ENCODE results near the gene NCEH1. TPM values are rescaled to one million over a fixed set of nuclear protein-coding genes. Genes with fewer than 3 reads are reported as not detected.

NCEH1 gene
- total RNA-seq, 2 donors from 2014 or later: 36.1 to 42.2 TPM

DNA sequence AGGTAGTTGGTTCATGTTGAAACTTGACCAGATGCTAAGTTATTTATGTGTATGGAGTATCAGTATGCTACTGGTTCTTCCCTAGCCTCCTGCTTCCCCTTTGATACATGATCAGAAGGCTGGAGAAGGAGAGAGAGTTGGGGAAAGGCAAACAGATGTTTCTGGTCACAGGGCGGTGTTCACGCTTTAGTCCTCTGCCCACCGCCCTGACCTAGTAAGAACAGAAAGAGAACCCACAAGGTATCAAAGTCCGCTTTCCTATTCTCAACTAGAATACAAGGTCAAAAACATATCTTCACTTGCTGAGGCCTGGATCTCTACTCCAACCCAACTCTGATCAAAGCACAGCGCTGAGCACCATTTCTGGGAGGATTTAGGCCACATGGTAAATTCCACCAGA is 55.5 kb downstream of the NCEH1 start:
- Histone ChIP-seq H3K4me3 (no peak overlapping the region), H3K9me3 (no peaks in the 10 kb centered on the region), H3K4me1 (no peaks in the 10 kb centered on the region), H3K27me3 (no peaks in the 10 kb centered on the region), H3K36me3 (no peaks in the 10 kb centered on the region), H3K9ac (ENCODE audit: low read depth in 2 of 2, low read length in 2 of 2) (no peak overlapping the region), H3K27ac (no peak overlapping the region)
- TF ChIP-seq, protein P1, sequence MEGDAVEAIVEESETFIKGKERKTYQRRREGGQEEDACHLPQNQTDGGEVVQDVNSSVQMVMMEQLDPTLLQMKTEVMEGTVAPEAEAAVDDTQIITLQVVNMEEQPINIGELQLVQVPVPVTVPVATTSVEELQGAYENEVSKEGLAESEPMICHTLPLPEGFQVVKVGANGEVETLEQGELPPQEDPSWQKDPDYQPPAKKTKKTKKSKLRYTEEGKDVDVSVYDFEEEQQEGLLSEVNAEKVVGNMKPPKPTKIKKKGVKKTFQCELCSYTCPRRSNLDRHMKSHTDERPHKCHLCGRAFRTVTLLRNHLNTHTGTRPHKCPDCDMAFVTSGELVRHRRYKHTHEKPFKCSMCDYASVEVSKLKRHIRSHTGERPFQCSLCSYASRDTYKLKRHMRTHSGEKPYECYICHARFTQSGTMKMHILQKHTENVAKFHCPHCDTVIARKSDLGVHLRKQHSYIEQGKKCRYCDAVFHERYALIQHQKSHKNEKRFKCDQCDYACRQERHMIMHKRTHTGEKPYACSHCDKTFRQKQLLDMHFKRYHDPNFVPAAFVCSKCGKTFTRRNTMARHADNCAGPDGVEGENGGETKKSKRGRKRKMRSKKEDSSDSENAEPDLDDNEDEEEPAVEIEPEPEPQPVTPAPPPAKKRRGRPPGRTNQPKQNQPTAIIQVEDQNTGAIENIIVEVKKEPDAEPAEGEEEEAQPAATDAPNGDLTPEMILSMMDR (IDR thresholded peaks at IDR 0.05): no peak
- intact Hi-C loops (cut with DNase I): no loop called here
- DNase-seq: no peak

DNA sequence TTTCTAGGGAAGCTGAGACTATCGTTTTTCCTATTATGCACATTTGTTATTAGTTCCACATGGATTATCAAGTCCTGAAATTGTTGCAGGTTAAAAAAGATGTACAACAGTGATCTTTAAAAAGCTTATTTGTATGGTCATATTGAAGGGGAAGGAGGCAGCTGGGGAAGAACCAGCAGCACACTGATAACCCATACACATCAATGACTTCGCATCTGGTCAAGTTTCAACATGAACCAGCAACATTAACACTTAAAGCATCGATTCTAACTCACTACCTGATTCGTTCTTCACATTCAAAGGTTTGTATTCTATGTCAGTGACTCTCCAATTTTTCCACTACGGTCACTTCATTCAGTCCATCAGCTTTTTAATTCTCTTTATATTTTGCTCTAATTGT is 56.4 kb downstream of the NCEH1 start:
- DNase-seq: no peak
- Histone ChIP-seq H3K27ac (no peak overlapping the region), H3K36me3 (no peaks in the 10 kb centered on the region), H3K9ac (ENCODE audit: low read depth in 2 of 2, low read length in 2 of 2) (no peak overlapping the region), H3K9me3 (no peaks in the 10 kb centered on the region), H3K27me3 (no peaks in the 10 kb centered on the region), H3K4me1 (no peaks in the 10 kb centered on the region), H3K4me3 (no peak overlapping the region)
- TF ChIP-seq, protein P1 (IDR thresholded peaks at IDR 0.05): no peak
- intact Hi-C loops (cut with DNase I): no loop called here

DNA sequence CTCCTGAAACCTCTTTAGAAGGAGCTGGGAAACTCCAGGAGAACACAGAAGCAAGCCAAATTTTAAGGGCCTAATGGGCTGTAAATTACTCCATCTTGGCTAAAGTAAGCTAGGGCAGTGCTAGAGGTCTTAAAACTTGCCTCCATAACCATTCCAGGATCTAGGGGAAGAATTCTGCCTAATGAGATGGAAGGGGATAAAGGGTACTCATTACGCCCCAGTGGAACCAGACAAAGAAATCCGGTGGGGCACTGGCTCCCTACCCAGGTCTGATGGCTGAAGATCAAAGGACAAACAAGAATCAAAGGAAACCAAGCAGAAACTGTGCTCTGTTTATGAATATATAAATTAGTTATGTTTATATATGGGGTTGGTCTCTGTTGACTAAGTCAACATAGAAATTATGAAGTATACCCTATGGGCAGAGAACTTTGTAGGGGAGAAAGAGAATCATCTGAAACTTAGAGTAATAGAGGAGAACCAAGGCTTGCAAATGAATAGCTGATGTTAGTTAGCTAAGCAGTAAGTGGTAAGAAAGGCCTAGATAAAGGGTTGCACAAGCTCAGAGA is 57.8 kb downstream of the NCEH1 start:
- intact Hi-C loops (cut with DNase I): no loop called here
- TF ChIP-seq, protein P1 (IDR thresholded peaks at IDR 0.05): no peak
- H3K36me3 ChIP-seq: no peaks in the 10 kb centered on the region
- no peak overlapping the region for H3K27ac ChIP-seq
- H3K4me3 ChIP-seq: no peak overlapping the region
- no peaks in the 10 kb centered on the region for H3K4me1 ChIP-seq
- no peak for DNase-seq
- no peaks in the 10 kb centered on the region for H3K9me3 ChIP-seq
- H3K9ac ChIP-seq (ENCODE audit: low read depth in 2 of 2, low read length in 2 of 2): no peak overlapping the region
- H3K27me3 ChIP-seq: no peaks in the 10 kb centered on the region

DNA sequence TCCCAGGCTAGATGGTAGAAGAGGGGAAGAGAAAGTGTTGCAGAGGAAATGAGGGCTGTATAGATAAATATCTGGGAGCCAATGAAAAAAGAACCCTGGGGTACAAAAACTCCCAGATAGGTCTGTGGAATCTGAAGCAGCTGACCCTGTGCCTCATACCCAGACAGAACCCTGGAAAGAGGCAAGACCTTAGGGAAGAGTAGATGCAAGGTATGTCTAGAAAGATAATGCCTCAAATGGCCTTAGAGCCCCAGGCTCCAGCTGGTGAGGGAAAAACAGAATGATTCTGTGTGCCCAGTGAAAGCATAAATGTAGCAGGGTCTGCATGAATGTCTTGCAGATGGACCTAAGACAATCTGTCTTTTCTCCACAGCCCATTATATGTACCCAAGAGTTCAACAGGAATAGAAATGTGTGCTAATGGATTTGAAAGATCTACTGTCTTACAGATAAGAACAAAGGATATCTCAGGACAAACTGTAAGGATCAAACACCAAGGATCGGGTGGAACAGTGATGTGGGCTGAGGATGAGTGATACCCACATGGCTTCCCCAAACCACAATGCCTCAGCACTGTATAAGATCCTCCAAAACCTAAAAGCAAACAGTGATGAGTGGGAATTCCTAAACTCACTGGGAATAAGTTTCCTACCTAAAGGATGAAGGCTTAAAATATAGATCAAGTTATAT is 58.8 kb downstream of the NCEH1 start:
- H3K4me1 ChIP-seq: no peaks in the 10 kb centered on the region
- no peaks in the 10 kb centered on the region for H3K9me3 ChIP-seq
- no peak overlapping the region for H3K9ac ChIP-seq (ENCODE audit: low read depth in 2 of 2, low read length in 2 of 2)
- intact Hi-C loops (cut with DNase I): no loop called here
- H3K36me3 ChIP-seq: no peaks in the 10 kb centered on the region
- TF ChIP-seq, protein P1 (IDR thresholded peaks at IDR 0.05): no peak
- H3K27me3 ChIP-seq: no peaks in the 10 kb centered on the region
- no peak for DNase-seq
- no peak overlapping the region for H3K27ac ChIP-seq
- no peak overlapping the region for H3K4me3 ChIP-seq

DNA sequence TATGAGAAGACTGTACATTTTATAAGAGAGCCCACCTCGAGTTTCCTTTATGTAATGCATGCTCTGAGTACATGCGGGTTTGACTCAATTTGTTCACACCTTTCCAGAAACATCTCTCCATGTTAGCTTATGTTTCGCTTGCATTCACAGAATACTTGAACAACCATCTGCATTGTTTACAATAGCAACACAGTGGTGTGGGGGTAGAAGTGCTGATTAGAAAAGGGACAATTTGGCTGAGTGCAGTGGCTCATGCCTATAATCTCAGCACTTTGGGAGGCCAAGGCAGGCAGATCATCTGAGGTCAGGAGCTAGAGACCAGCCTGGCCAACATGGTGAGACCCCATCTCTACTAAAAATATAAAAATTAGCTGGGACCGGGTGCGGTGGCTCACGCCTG is 60.9 kb downstream of the NCEH1 start:
- Histone ChIP-seq H3K27ac (no peak overlapping the region), H3K9me3 (no peaks in the 10 kb centered on the region), H3K4me1 (no peaks in the 10 kb centered on the region), H3K27me3 (no peaks in the 10 kb centered on the region), H3K4me3 (no peak overlapping the region), H3K36me3 (no peaks in the 10 kb centered on the region), H3K9ac (ENCODE audit: low read depth in 2 of 2, low read length in 2 of 2) (no peak overlapping the region)
- TF ChIP-seq, protein P1 (IDR thresholded peaks at IDR 0.05): no peak
- intact Hi-C loops (cut with DNase I): no loop called here
- DNase-seq: no peak

All from colonic mucosa (tissue), 4 donors.